Epithelial cell of esophagus (primary cell): ENCODE measurements around the gene BCAR3.

Experiments used
- DNase-seq: peaks from one replicate; pipeline ENCODE4 v3.0.0; 2010; ENCODE audit warnings: low read depth
- H3K4me3 ChIP-seq: 2 replicates; pipeline ENCODE4 v1.5.1; 2011; ENCODE audit warnings: mild to moderate bottlenecking, low read length, control low read depth
- TF ChIP-seq, protein P1 (sequence below): IDR thresholded peaks from 2 replicates; pipeline ENCODE4 v1.5.1; 2011; ENCODE audit warnings: low read depth, mild to moderate bottlenecking, low read length, control low read depth, inconsistent platforms; ENCODE audit not compliant: insufficient read depth; ENCODE audit errors: missing control alignments

Gene BCAR3

DNA sequence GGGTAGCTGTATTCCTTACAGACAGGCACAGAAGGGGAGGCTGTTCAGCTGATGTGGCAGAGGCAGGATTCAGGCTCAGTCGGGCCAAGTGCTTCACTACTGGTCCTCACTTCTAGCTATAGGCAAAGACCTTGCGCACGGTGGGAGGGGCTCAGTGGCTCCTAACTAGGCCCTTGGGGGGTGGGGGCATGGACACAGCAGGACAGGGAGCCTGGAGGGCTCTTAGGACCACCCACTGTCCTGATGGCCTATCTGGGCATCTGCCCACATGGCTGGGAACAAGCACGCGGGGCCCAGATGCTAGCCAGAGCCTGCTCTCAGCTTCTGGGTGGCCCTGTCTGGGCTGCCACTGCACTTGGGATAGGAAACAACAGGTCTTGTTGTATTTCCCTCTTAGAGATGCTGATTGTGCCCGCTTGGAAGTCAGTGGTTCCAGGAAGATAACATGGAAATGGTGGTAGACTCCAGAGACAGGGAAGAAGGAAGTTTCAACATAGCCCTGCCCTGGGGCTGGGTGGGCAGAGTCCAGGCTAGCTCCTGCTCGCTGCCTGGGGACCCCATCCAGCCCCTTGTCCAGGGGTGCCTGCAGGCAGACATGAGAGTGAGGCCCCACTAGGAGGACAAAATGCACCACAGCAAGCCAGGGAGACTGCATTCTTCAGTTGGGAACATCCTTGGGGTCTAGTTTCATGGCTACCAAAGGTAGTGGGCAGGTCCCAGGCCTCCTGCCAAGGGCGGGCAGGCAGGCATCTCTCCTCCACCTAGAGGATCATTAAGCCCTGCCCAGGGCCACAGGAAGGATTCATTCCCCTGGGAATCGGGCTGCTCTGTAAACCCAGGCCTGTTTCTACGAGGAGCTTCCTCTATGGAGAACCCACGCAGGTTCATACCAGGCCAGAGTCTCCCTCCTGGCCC is 102.5 kb downstream of the BCAR3 start:
- no peak overlapping the region for H3K4me3 ChIP-seq
- TF ChIP-seq, protein P1, sequence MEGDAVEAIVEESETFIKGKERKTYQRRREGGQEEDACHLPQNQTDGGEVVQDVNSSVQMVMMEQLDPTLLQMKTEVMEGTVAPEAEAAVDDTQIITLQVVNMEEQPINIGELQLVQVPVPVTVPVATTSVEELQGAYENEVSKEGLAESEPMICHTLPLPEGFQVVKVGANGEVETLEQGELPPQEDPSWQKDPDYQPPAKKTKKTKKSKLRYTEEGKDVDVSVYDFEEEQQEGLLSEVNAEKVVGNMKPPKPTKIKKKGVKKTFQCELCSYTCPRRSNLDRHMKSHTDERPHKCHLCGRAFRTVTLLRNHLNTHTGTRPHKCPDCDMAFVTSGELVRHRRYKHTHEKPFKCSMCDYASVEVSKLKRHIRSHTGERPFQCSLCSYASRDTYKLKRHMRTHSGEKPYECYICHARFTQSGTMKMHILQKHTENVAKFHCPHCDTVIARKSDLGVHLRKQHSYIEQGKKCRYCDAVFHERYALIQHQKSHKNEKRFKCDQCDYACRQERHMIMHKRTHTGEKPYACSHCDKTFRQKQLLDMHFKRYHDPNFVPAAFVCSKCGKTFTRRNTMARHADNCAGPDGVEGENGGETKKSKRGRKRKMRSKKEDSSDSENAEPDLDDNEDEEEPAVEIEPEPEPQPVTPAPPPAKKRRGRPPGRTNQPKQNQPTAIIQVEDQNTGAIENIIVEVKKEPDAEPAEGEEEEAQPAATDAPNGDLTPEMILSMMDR: no peak
- DNase-seq: no peak

DNA sequence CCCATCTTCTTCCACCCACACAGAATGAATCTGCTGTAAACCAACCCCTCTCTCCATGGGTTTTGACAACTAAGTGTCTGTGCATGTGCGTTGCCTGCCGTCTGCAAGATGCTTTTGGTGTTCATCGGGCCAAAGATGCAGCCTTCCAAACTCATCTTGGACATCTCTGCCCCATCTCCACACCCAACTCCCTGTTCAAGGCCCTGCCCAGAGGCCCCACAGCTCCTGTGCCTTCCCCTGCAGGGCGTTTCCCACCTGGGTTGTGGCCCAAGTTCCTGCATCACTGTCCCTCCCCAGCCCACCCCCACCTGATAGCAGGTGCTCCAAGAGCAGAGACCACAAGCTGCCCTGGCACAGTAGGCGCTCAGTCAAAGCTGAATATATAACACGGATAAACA is 103.2 kb downstream of the BCAR3 start:
- TF ChIP-seq, protein P1: no peak
- DNase-seq: no peak
- H3K4me3 ChIP-seq: no peak overlapping the region

DNA sequence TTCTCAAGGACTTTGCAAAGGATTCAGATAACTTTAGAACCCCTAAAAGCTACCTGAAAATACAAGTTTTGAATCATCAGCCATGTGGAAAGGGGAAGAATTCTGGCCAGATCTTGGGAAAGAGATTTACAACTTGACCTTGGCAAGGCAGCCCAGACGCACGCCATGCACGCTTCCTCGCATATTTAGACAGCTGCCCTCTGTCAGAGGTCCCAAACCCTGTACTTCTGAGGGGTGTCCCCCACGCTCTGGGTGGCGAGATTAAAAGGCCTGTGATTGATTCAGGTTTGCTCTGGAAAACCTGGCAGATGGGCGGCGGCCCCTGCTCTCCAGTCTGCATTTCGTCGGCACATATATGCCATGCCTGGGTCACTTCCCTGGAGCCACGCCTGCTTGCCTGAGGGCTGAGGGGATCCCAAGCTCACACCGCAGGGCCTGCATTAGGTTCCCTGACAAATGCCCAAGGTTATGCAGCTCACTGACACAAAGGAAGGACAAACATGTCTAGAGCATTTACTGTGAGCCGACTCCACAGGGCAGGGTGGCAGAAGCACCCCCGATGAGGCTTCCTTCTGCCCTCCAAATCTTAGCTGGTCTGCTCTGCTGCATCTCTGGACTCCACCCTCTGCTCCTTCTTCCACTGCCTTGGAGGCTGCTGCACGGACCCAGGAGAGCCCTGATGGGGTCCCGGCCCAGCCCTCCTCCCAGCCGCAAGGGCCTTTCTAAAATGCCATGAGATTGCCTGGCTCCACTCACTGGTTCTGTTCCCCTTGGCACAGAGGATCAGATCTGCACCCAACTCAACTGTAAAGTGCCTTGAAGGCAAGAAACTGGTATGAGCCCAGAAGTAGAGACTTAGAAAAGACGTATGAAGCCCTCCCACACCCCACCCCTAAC is 103.9 kb downstream of the BCAR3 start:
- H3K4me3 ChIP-seq: no peak overlapping the region
- TF ChIP-seq, protein P1: no peak
- DNase-seq: no peak

DNA sequence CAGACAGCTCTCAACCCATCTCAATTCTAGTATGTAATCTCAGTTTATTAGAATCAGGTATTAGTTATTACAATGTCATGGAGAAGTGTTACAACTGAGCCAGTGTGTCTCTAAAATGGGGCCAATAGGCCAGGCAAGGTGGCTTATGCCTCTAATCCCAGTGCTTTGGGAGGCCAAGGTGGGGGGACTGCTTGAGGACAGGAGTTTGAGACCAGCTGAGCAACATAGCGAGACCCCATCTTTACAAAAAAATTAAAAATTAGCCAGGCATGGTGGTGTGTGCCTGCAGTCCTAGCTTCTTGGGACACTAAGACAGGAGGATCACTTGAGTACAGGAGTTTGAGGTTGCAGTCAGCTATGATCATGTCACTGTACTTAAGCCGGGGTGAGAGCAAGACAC is 104.9 kb downstream of the BCAR3 start:
- TF ChIP-seq, protein P1: no peak
- DNase-seq: no peak

DNA sequence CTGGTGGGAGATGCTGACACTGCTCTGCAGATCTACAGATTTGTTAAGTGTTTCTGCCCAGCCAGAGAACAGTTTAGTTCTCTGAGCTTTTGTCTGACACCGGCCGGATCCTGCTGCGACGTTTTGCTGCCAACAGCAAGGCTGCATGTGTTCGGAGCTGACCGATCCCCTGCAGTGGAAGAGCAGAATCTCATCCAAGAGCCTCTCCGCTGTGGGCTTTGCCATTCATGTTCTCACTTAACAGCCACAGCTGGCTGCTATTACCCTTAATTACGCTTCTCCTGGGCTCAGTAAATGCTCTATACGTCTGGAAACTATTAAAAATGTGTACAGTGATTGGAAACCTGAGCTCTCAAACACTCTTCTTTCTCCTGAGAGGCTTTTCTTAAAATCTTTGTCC is 105.3 kb downstream of the BCAR3 start:
- no peak overlapping the region for H3K4me3 ChIP-seq
- TF ChIP-seq, protein P1: no peak
- DNase-seq: no peak

More for the DNA sequence above, 104.9 kb downstream of the BCAR3 start:
- H3K4me3 ChIP-seq: no peak overlapping the region

DNA sequence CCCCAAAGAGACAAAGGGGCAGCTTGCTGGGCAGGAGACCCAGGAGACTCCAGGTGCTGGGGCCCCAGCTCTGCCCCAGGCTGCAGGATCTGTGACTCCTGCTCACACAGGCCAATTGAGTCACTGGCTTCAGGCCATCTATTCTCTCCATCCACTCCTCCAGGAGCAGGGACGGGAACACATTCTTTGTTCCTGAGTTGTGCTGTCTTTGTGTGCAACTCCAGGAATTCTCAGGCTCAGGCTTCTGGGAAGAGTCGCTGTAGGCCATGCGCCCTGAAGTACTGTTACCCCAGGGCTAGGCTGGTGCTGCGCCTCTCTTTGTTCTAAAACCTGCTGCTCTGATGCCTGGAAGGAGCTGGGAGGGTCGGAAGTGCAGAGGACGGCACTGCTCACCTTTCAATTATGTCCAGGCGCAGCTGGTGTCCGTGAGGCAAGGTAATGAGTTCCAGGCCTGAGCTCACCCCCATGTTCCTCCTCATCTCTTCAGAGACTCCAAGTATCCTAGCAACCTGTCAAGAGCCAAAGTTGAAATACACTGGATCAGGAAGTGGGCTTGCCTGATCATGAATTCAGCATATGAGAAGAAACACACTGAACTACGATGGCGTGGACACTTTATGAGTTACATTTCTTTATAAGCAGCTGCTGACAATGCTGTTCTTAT is 105.9 kb downstream of the BCAR3 start:
- DNase-seq: peak; percentile 56
- TF ChIP-seq, protein P1: no peak
- no peak overlapping the region for H3K4me3 ChIP-seq
